HCT116 (cell line): Measurements from ENCODE around the gene CTTNBP2.

Experiments used
- EZH2 ChIP-seq: fragments of 200-600 bp; sonication (generic); IDR thresholded peaks from 2 replicates; pipeline ENCODE4 v1.6.1; 2017; ENCODE audit warnings: antibody characterized with exemption, mixed run types
- POLR2A ChIP-seq: IDR thresholded peaks from 2 replicates; pipeline ENCODE4 v1.7.0; 2011; ENCODE audit warnings: borderline replicate concordance; ENCODE audit not compliant: insufficient read depth, insufficient read length; ENCODE audit errors: extremely low read depth
- TF ChIP-seq, protein P1 (sequence below), 3 experiments: fragments of 200-600 bp in 1 of 3; sonication (generic) in 1 of 3; IDR thresholded peaks in 2 of 3; conservative IDR thresholded peaks in 1 of 3; 2 replicates each; pipeline ENCODE4 v1.5.1; 2012 to 2017; ENCODE audit warnings: low read depth in 2 of 3, low read length in 2 of 3, antibody characterized with exemption in 1 of 3, borderline replicate concordance in 1 of 3, control low read depth in 1 of 3, mild to moderate bottlenecking in 1 of 3, mixed read lengths in 1 of 3, mixed run types in 1 of 3, moderate library complexity in 1 of 3; ENCODE audit not compliant: insufficient read depth in 1 of 3
- TF ChIP-seq, protein P2 (sequence below): IDR thresholded peaks from 2 replicates; pipeline ENCODE4 v1.6.1; 2012
- TF ChIP-seq, protein P3 (sequence below): IDR thresholded peaks from 2 replicates; pipeline ENCODE4 v1.6.1; 2012; ENCODE audit warnings: low read depth

DNA sequence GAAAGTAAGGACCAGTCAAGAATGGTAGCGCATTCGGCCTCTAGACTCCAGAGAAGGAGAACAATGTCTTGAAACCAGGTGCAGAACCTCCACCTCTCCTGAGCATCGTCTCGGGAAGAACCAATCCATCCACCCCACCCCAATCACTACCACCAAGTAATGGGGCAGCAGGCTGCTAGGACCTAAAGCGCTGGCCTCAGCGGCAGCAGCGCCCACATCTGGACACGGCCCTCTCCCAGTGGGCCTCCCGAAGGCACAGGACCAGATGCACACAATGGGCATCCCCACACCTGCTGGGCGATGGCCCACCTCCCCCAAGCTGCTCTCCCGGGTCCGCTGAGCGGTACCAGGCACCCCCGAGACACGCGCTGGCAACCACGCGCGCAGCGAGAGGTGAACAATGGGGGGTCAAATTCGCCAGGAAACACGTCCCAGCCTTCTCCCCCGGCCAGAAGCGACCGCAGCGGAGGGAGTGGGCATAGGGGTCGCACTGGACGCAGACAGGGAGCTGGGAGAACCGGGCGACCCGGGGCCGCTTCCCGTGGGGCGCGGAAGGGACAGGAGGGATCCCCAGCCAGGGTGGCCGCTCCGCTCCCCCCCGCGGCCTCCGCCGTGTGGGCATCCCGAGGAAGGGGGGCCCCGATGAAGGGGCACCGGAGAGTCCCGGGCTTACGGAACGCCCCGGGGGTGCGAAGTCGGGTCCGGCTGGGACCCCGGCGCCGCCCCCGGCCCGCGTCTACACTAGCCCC is 506 bp downstream of the CTTNBP2 start:
- TF ChIP-seq, protein P1, sequence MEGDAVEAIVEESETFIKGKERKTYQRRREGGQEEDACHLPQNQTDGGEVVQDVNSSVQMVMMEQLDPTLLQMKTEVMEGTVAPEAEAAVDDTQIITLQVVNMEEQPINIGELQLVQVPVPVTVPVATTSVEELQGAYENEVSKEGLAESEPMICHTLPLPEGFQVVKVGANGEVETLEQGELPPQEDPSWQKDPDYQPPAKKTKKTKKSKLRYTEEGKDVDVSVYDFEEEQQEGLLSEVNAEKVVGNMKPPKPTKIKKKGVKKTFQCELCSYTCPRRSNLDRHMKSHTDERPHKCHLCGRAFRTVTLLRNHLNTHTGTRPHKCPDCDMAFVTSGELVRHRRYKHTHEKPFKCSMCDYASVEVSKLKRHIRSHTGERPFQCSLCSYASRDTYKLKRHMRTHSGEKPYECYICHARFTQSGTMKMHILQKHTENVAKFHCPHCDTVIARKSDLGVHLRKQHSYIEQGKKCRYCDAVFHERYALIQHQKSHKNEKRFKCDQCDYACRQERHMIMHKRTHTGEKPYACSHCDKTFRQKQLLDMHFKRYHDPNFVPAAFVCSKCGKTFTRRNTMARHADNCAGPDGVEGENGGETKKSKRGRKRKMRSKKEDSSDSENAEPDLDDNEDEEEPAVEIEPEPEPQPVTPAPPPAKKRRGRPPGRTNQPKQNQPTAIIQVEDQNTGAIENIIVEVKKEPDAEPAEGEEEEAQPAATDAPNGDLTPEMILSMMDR (IDR thresholded peaks at IDR 0.05 in 2 of 3, conservative IDR thresholded peaks at IDR 0.05 in 1 of 3; ENCODE audit: borderline replicate concordance in 1 of 3, insufficient read depth in 1 of 3, low read depth in 2 of 3, low read length in 2 of 3): peak in 1 of 3 experiments; percentile 2; a peak in 2 of 6 replicates
- TF ChIP-seq, protein P2, sequence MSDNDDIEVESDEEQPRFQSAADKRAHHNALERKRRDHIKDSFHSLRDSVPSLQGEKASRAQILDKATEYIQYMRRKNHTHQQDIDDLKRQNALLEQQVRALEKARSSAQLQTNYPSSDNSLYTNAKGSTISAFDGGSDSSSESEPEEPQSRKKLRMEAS: no peak
- no peak for TF ChIP-seq POLR2A
- no peak for TF ChIP-seq EZH2
- TF ChIP-seq, protein P3, sequence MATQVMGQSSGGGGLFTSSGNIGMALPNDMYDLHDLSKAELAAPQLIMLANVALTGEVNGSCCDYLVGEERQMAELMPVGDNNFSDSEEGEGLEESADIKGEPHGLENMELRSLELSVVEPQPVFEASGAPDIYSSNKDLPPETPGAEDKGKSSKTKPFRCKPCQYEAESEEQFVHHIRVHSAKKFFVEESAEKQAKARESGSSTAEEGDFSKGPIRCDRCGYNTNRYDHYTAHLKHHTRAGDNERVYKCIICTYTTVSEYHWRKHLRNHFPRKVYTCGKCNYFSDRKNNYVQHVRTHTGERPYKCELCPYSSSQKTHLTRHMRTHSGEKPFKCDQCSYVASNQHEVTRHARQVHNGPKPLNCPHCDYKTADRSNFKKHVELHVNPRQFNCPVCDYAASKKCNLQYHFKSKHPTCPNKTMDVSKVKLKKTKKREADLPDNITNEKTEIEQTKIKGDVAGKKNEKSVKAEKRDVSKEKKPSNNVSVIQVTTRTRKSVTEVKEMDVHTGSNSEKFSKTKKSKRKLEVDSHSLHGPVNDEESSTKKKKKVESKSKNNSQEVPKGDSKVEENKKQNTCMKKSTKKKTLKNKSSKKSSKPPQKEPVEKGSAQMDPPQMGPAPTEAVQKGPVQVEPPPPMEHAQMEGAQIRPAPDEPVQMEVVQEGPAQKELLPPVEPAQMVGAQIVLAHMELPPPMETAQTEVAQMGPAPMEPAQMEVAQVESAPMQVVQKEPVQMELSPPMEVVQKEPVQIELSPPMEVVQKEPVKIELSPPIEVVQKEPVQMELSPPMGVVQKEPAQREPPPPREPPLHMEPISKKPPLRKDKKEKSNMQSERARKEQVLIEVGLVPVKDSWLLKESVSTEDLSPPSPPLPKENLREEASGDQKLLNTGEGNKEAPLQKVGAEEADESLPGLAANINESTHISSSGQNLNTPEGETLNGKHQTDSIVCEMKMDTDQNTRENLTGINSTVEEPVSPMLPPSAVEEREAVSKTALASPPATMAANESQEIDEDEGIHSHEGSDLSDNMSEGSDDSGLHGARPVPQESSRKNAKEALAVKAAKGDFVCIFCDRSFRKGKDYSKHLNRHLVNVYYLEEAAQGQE: no peak
